ENCODE results near the gene FCRLA.

DNA sequence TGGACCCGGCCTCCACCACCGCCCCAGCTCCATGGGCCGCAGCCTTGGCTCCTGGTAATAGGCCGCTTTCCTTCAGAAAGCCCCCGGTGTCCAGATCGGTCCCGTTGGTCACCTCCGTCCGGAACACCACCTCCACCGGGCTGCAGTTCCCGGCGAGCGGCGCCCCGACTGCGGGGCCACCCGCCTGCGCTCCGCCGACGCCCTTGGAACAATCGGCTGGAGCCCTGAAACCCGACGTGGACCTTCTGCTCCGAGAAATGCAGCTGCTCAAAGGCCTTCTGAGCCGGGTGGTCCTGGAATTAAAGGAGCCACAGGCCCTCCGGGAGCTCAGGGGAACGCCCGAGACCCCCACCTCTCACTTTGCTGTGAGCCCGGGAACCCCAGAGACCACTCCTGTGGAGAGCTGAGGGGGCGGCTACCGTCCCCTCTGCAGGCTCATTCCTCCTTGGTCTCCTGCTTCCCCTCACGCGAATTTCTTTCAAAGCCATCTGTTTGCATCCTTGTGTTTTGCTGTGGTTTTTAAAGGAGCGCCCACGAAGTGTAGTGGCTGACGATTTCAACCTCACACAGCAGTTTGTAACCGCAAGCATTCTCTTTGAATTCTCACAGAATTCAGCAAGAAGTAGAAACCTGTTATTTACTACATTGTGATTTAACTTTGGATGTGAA lies 20.4 kb downstream of the FCRLA start:
- TF ChIP-seq, protein P1, sequence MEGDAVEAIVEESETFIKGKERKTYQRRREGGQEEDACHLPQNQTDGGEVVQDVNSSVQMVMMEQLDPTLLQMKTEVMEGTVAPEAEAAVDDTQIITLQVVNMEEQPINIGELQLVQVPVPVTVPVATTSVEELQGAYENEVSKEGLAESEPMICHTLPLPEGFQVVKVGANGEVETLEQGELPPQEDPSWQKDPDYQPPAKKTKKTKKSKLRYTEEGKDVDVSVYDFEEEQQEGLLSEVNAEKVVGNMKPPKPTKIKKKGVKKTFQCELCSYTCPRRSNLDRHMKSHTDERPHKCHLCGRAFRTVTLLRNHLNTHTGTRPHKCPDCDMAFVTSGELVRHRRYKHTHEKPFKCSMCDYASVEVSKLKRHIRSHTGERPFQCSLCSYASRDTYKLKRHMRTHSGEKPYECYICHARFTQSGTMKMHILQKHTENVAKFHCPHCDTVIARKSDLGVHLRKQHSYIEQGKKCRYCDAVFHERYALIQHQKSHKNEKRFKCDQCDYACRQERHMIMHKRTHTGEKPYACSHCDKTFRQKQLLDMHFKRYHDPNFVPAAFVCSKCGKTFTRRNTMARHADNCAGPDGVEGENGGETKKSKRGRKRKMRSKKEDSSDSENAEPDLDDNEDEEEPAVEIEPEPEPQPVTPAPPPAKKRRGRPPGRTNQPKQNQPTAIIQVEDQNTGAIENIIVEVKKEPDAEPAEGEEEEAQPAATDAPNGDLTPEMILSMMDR (optimal IDR thresholded peaks at IDR 0.05 in 1 of 3, IDR thresholded peaks at IDR 0.05 in 1 of 3, conservative IDR thresholded peaks at IDR 0.05 in 1 of 3; ENCODE audit: extremely low read depth in 1 of 3, insufficient read depth in 2 of 3, low read length in 3 of 3) = no peak
- no peak for TF ChIP-seq EZH2 (IDR thresholded peaks at IDR 0.05; ENCODE audit: low read length)
